Neural cell (in vitro differentiated cells): ENCODE results near the gene BGN.

Source experiments
- EP300 ChIP-seq: fragments of 450-650 bp; conservative IDR thresholded peaks from 2 replicates; pipeline ENCODE4 v1.6.1; 2014; ENCODE audit warnings: antibody characterized with exemption, mild to moderate bottlenecking, moderate library complexity; ENCODE audit not compliant: poor library complexity, severe bottlenecking
- POLR2AphosphoS5 ChIP-seq: IDR thresholded peaks from 2 replicates; pipeline ENCODE4 v1.6.1; 2012
- TF ChIP-seq, protein P1 (sequence below): fragments of 450-650 bp; IDR thresholded peaks from 2 replicates; pipeline ENCODE4 v1.5.1; 2014; ENCODE audit warnings: antibody characterized with exemption, mild to moderate bottlenecking, moderate library complexity; ENCODE audit not compliant: poor library complexity, severe bottlenecking

- TF ChIP-seq, protein P1, sequence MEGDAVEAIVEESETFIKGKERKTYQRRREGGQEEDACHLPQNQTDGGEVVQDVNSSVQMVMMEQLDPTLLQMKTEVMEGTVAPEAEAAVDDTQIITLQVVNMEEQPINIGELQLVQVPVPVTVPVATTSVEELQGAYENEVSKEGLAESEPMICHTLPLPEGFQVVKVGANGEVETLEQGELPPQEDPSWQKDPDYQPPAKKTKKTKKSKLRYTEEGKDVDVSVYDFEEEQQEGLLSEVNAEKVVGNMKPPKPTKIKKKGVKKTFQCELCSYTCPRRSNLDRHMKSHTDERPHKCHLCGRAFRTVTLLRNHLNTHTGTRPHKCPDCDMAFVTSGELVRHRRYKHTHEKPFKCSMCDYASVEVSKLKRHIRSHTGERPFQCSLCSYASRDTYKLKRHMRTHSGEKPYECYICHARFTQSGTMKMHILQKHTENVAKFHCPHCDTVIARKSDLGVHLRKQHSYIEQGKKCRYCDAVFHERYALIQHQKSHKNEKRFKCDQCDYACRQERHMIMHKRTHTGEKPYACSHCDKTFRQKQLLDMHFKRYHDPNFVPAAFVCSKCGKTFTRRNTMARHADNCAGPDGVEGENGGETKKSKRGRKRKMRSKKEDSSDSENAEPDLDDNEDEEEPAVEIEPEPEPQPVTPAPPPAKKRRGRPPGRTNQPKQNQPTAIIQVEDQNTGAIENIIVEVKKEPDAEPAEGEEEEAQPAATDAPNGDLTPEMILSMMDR, result no peak
- TF ChIP-seq EP300 (no peak), POLR2AphosphoS5 (no peak)
These were observed 30.7 kb downstream of the BGN start for GRCh38 chrX:153525451-153525850.
